HCT116 (cell line): ENCODE measurements around the gene URI1.

Experiments
- EZH2 ChIP-seq: fragments of 200-600 bp; sonication (generic); IDR thresholded peaks from 2 replicates; pipeline ENCODE4 v1.6.1; 2017; ENCODE audit warnings: antibody characterized with exemption, mixed run types
- EZH2phosphoT487 ChIP-seq: fragments of 200-600 bp; IDR thresholded peaks from 2 replicates; pipeline ENCODE4 v1.6.1; 2018; ENCODE audit warnings: antibody characterized with exemption, borderline replicate concordance
- POLR2A ChIP-seq: IDR thresholded peaks from 2 replicates; pipeline ENCODE4 v1.7.0; 2011; ENCODE audit warnings: borderline replicate concordance; ENCODE audit not compliant: insufficient read depth, insufficient read length; ENCODE audit errors: extremely low read depth
- POLR2AphosphoS5 ChIP-seq: IDR thresholded peaks from 2 replicates; pipeline ENCODE4 v1.6.1; 2011; ENCODE audit warnings: mild to moderate bottlenecking, low read depth, low read length, moderate library complexity
- RAD21 ChIP-seq: IDR thresholded peaks from 2 replicates; pipeline ENCODE4 v1.6.1; 2012; ENCODE audit warnings: low read depth, mild to moderate bottlenecking
- SIN3A ChIP-seq: IDR thresholded peaks from 2 replicates; pipeline ENCODE4 v1.6.1; 2012; ENCODE audit warnings: low read depth
- SRF ChIP-seq: IDR thresholded peaks from 2 replicates; pipeline ENCODE4 v1.6.1; 2012; ENCODE audit warnings: low read depth
- YY1 ChIP-seq: IDR thresholded peaks from 2 replicates; pipeline ENCODE4 v1.6.1; 2011; ENCODE audit warnings: low read length, low read depth, moderate library complexity, mild to moderate bottlenecking; ENCODE audit not compliant: insufficient replicate concordance; ENCODE audit errors: extremely low read depth
- ZNF274 ChIP-seq: fragments of 200-500 bp; sonication (Bioruptor generic); IDR thresholded peaks from 2 replicates; pipeline ENCODE4 v1.6.1; 2014; ENCODE audit warnings: mild to moderate bottlenecking, low read depth, low read length, inconsistent platforms
- TF ChIP-seq, protein P1 (sequence below), 3 experiments: fragments of 200-600 bp in 1 of 3; sonication (generic) in 1 of 3; IDR thresholded peaks in 2 of 3; conservative IDR thresholded peaks in 1 of 3; 2 replicates each; pipeline ENCODE4 v1.5.1; 2012 to 2017; ENCODE audit warnings: low read depth in 2 of 3, low read length in 2 of 3, antibody characterized with exemption in 1 of 3, borderline replicate concordance in 1 of 3, control low read depth in 1 of 3, mild to moderate bottlenecking in 1 of 3, mixed read lengths in 1 of 3, mixed run types in 1 of 3, moderate library complexity in 1 of 3; ENCODE audit not compliant: insufficient read depth in 1 of 3
- TF ChIP-seq, protein P2 (sequence below): IDR thresholded peaks from 2 replicates; pipeline ENCODE4 v1.6.1; 2012
- TF ChIP-seq, protein P3 (sequence below): IDR thresholded peaks from 2 replicates; pipeline ENCODE4 v1.6.1; 2012; ENCODE audit warnings: low read depth

DNA sequence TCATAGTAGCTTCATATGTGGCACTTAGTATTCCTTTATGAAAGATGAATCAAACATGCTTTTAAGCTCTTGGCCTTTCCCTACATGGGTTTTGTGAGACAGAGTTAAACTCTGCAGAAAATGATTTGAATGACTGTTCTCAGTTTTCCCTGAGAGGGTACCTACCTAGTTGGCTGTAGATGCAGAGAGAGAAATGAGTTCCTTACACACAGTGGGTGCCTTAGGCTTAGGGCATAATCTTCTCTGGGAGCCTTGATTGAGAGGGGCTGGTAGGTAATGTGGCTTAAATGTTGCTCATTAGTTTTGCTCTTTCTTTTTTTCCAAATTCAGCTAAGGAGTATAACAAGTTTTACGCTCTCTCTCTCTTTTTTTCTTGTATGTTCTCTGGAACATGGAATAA is 3.0 kb downstream of the URI1 start:
- TF ChIP-seq RAD21 (no peak), POLR2AphosphoS5 (no peak), YY1 (no peak), POLR2A (no peak), EZH2phosphoT487 (no peak), SRF (no peak), EZH2 (no peak), SIN3A (no peak), ZNF274 (no peak)
- TF ChIP-seq, protein P1, sequence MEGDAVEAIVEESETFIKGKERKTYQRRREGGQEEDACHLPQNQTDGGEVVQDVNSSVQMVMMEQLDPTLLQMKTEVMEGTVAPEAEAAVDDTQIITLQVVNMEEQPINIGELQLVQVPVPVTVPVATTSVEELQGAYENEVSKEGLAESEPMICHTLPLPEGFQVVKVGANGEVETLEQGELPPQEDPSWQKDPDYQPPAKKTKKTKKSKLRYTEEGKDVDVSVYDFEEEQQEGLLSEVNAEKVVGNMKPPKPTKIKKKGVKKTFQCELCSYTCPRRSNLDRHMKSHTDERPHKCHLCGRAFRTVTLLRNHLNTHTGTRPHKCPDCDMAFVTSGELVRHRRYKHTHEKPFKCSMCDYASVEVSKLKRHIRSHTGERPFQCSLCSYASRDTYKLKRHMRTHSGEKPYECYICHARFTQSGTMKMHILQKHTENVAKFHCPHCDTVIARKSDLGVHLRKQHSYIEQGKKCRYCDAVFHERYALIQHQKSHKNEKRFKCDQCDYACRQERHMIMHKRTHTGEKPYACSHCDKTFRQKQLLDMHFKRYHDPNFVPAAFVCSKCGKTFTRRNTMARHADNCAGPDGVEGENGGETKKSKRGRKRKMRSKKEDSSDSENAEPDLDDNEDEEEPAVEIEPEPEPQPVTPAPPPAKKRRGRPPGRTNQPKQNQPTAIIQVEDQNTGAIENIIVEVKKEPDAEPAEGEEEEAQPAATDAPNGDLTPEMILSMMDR (IDR thresholded peaks at IDR 0.05 in 2 of 3, conservative IDR thresholded peaks at IDR 0.05 in 1 of 3; ENCODE audit: borderline replicate concordance in 1 of 3, insufficient read depth in 1 of 3, low read depth in 2 of 3, low read length in 2 of 3) = no peak
- TF ChIP-seq, protein P2, sequence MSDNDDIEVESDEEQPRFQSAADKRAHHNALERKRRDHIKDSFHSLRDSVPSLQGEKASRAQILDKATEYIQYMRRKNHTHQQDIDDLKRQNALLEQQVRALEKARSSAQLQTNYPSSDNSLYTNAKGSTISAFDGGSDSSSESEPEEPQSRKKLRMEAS = no peak
- TF ChIP-seq, protein P3, sequence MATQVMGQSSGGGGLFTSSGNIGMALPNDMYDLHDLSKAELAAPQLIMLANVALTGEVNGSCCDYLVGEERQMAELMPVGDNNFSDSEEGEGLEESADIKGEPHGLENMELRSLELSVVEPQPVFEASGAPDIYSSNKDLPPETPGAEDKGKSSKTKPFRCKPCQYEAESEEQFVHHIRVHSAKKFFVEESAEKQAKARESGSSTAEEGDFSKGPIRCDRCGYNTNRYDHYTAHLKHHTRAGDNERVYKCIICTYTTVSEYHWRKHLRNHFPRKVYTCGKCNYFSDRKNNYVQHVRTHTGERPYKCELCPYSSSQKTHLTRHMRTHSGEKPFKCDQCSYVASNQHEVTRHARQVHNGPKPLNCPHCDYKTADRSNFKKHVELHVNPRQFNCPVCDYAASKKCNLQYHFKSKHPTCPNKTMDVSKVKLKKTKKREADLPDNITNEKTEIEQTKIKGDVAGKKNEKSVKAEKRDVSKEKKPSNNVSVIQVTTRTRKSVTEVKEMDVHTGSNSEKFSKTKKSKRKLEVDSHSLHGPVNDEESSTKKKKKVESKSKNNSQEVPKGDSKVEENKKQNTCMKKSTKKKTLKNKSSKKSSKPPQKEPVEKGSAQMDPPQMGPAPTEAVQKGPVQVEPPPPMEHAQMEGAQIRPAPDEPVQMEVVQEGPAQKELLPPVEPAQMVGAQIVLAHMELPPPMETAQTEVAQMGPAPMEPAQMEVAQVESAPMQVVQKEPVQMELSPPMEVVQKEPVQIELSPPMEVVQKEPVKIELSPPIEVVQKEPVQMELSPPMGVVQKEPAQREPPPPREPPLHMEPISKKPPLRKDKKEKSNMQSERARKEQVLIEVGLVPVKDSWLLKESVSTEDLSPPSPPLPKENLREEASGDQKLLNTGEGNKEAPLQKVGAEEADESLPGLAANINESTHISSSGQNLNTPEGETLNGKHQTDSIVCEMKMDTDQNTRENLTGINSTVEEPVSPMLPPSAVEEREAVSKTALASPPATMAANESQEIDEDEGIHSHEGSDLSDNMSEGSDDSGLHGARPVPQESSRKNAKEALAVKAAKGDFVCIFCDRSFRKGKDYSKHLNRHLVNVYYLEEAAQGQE = no peak
